Left kidney (tissue), 2 donors: ENCODE data around the gene OSBPL6. TPM values are rescaled to one million over a fixed set of nuclear protein-coding genes. Genes with fewer than 3 reads are reported as not detected.
"Not testable (repeated sequence)": the region's sequence is repeated elsewhere in the genome, so short reads cannot be mapped to it uniquely, and the experiment has no call there.

Experiments
- DNase-seq: peaks from one replicate; pipeline ENCODE4 v3.0.0-alpha.2; 2013
- polyA plus RNA-seq: library from polyadenylated mRNA; unstranded; fragments of 120-200 nt; gene quantifications from one replicate; pipeline ENCODE4 v1.2.1, GENCODE V29; 2013; ENCODE audit not compliant: insufficient read length

Gene OSBPL6
- polyA plus RNA-seq, 1 donor: 7.6 TPM

DNA sequence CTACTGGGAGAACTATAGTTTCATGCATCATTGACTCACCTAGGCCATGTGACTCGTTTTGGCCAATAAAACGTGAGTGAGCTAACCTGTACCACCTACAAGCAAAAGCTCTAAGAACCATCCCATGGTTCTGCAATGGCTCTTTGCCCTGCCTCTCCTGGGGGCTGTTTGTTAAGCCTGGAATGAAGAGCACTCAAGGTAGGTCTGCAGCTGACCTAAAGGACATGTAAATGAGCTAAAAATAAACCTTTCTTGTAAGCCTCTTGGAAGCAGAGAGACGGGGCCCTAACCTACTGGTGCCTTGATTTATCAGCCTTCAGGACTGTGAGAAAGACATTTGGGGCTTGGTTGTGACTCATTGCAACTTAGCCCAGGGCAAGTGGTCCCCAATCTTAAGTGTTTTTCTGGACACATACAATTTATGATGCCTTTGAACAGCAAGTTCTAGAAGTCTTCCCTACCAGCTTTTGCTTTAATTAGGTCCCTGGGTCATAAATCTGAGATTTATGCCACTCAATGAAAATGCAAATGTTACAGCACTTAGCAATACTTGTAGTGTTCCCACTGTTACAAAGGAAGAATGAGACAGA is 107.4 kb downstream of the OSBPL6 start:
- no peak for DNase-seq

DNA sequence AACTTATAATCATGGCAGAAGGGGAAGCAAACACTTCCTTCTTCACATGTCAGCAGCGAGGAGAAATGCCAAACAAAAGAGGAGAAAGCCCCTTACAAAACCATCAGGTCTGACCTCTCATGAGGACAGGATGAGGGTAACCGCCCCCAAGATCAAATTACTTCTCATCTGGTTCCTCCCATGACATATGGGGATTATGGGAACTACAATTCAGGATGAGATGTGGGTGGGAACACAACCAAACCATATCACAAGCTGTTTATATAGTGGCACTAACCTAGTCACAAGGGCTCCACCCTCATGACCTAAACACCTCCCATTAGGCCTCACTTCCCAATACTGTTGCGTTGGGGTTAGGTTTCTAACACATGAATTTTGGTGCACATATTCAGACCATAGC is 110.0 kb downstream of the OSBPL6 start:
- no peak for DNase-seq

GRCh38 chr2:178306352-178307073 is 112.2 kb downstream of the OSBPL6 start:
- DNase-seq: peak; percentile 53

GRCh38 chr2:178307650-178308049 is 113.3 kb downstream of the OSBPL6 start:
- DNase-seq: no peak

- no peak for DNase-seq
Observed at GRCh38 chr2:178309541-178309940, 115.2 kb downstream of the OSBPL6 start.

DNA sequence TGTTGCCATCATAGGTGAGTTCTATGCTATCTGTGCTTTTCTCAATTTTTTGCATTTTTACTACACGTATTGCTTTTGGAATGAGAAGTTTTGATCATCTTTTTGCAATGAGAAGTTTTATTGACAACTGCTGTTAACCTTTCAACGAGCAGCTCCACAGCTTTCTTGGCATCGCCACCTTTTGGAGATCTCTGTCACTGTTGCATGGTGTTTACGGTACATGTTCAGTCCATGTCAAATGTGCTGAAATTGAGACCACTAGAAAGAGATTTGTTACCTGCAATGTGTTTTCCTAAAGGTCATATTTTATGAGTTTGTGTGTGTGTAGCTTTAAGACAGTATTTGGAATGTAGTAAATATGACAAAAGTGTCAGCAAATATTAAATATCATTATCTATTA is 120.8 kb downstream of the OSBPL6 start:
- no peak for DNase-seq

- no peak for DNase-seq
Observed at GRCh38 chr2:178315488-178315948, 121.2 kb downstream of the OSBPL6 start.

DNA sequence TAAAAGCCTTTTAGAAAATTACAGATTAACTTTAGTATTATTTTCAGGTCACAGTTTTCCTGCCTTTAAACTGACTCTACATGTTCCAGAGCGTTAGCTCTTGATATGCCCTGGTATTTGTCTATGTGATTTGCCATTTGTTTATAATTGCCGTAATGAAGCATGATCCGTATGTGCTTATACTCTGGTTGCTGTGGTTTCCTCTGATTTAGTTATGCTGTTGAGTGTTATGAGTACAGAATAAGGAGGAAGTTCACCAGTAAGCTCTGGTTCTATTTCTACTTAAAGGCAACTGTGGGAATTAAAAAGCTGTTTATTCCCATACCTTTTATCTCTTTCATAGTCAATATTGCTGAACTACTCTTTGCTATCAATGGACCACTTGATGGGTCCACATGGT is 123.5 kb downstream of the OSBPL6 start:
- no peak for DNase-seq

DNA sequence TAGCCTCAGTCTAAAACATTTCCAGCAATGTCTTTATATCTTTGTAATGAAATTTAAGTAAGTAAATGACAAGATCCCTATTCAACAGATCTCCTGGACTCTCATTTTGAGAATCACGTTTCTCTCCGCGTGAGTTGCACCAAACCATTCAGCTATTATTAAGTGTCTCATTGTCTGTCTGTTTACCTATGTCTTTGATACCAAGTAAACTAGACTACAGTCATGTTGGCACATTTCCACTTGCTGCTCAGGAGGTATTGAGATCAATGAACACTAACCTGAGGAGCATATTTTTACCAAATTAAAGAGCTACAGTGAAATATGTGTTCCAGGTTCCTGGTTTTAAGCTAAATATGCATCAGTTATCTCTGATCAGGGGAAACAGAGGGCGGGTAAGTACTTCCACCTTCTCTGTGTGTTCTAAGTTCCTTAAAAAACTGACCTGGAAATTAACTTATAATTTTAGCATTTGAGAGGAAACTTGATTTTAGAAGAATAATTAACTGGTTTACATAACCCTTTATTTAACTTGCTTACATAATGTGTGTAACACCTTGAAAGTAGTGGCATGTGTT is 125.8 kb downstream of the OSBPL6 start:
- DNase-seq: no peak

DNA sequence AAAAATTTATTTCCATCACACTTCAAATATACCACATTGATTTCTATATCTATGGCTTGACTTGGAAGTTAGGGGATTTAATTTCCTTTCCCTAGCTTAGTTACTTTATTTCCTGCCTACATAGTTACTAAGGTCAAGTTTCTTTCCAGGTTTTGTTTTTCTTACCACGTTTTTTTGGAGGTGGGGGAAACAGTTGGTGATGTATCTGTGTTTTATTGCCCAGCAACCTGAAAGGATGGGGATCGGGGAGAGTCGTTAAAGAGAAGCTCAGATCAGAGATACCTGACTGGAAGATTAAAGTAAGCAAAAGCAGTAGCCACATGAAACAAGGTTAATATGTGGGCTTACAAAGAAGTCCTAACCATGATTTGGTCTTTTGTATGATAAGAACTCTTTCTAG is 127.8 kb downstream of the OSBPL6 start:
- no peak for DNase-seq

GRCh38 chr2:178323331-178323730 is 129.0 kb downstream of the OSBPL6 start:
- DNase-seq: not testable (repeated sequence)

- DNase-seq: no peak
Observed at GRCh38 chr2:178324077-178324476, 129.8 kb downstream of the OSBPL6 start.

DNA sequence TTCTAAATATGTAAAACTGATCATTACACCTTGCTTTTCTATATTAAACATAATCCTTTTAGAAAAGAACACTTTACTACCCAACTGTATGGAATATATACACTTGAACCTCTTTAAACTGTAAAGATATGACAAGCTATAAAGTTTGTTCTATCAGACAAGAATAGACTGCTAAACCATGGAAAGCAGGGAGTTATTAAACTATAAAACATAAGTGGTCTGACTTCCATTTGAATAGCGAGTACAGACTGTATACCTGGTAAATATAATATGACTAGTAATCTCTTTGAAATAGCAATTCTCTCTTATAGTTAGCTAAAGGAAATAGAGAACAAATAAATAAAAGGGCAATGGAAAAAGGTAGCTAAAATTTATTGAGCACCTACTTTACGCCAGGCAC is 131.0 kb downstream of the OSBPL6 start:
- no peak for DNase-seq

DNA sequence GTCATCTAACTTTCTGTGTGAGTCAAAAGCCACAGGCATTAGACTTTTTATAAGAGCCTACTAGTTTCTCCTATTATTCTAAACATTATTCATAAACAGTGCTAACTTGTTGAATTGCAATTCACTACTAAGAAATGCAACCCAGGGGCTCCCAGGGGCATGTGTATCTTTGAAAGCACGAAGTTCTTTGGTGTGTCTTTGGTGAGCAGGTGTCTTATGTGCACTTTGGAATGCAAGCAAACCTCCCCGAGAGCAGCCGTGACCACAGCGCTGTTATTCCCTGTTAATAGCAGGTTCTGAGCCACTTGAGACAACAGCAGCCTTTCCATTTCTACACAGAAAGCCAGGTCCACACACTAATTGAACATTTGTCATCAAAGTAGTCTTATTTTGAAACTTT is 133.2 kb downstream of the OSBPL6 start:
- no peak for DNase-seq

GRCh38 chr2:178328037-178328436 is 133.7 kb downstream of the OSBPL6 start:
- DNase-seq: no peak

GRCh38 chr2:178330175-178331017 is 136.1 kb downstream of the OSBPL6 start:
- DNase-seq: no peak

- DNase-seq: no peak
Observed at GRCh38 chr2:178331474-178332432, 137.4 kb downstream of the OSBPL6 start.

GRCh38 chr2:178333851-178334250 is 139.5 kb downstream of the OSBPL6 start:
- no peak for DNase-seq

- no peak for DNase-seq
Observed at GRCh38 chr2:178335230-178335629, 140.9 kb downstream of the OSBPL6 start.

DNA sequence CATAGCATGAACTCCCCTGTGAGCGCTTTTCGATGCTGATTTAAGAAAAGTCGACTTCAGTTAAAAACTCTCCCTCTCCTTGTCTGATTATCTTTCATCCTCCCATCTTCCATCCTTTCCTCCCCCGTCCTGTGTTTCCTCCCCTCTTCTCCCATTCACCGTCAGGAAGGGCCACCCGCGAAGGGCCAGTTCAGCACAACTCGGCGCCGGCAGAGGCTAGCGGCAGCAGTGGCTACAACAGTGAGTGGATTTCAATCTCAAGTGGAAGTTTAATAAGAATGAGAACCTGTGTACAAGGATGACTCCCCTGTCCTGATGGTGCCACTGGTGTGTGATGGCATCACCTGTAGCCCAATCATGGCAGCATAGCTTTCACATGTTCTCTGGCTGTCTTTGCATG is 149.8 kb downstream of the OSBPL6 start:
- DNase-seq: no peak

GRCh38 chr2:178345951-178346350 is 151.6 kb downstream of the OSBPL6 start:
- no peak for DNase-seq
